Activated CD4-positive, alpha-beta T cell treated with anti-CD3 and anti-CD28 coated beads, Interleukin-2, Interleukin-4, amounts not matched to agents 100 ng/mL and 50 ng/mL, durations not matched to agents 16 hours and 8 hours (primary cell): Measurements from ENCODE around the gene EBPL.

Source experiments
- DNase-seq: peaks from one replicate; pipeline ENCODE4 v3.0.0-alpha.2; 2020; ENCODE audit warnings: low spot score

The EBPL gene

DNA sequence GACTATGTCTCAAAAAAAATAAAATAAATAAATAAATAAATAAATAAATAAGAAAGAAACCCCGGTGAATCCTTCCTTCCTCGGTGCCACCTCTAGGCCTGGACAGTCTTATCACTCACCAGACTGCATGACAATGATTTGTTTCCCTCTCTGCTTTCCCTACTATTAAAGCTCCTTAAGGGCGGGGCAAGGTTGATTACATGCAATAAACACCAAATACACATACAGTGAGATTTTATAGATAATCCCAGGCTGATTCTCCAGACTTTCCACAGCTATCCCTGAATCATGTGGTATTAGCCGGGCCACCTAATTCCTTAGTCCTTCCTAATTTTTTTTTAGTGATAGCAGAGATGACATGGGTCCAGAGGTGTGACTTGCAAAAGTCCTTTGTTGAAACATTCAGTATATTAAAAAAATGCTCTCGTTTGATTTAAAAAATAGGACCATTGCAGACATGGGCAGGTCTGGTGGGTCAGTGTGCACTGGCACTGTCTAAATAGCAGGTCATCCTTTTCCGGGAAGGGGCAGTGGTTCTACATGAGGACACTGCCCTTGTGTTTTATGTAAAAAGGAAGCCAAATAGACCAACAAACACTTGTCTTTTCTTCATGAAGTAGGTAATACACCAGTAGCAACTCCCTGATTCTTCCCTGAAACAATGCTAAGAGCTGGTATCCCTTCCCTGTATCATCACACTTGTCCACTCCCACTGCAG lies 14.5 kb downstream of the EBPL start:
- DNase-seq: no peak

DNA sequence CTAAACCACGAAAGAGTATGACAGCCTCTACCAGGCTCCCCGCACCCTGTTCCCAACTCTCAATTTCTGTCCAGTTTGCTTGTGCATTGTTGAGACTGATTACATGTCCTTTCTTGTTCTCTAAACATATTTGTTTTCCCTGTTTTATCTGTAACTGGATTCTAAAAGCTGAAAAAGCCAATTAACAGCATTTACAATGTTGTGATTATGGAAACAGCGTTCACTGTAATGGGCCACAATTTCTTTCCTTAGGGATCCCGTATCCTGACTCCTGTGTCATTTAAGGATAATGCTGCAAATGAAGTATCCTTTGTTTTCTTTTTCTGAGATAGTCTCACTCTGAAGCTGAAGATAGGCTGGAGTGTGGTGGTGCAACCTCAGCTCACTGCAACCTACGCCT lies 20.5 kb downstream of the EBPL start:
- no peak for DNase-seq

DNA sequence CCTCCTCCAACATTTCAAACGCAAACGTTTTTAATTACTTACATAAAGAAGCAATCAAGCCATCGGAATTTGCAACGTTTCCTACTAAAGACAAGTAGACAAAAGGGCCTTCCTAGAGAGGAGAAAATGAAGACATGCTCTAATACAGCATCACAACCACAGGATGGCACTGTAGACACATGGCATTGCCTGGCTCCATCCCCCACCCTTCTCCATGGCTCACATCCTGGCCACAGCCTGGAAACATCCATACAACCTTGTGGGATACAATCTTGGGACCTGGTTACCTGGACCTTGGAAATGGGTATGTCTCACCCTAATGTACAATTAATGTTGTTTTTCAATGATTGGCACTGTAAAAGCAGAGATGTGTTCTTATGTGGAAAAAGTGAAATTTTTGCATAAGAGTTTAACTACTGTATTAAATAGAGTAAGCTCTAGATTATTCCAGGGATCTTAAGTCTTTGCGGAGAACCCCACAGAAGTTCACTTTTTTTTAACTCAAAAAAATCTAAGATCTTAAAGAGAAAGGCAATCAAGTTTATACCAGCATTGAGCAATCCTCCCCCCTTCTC lies 21.5 kb downstream of the EBPL start:
- peak; percentile 30 for DNase-seq

DNA sequence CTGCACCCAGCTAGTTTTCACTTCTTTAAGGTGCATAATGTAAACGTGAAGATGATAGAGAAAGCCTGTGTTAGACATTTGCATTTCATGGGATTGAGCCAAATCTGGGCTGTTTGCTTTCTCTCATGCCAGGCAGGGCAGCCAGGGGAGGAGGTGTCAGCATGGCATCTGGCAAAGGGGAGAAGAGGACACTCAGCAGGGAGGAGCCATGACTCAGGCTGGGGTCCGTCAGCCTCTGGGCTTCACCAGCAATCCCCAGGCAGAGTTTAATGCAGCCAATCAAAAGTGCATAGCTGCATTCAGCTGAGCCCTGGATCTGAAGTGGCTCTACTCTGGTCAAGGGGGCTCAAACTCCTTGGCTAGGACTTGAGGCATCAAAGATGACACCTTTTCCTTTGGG lies 23.5 kb downstream of the EBPL start:
- DNase-seq: no peak

DNA sequence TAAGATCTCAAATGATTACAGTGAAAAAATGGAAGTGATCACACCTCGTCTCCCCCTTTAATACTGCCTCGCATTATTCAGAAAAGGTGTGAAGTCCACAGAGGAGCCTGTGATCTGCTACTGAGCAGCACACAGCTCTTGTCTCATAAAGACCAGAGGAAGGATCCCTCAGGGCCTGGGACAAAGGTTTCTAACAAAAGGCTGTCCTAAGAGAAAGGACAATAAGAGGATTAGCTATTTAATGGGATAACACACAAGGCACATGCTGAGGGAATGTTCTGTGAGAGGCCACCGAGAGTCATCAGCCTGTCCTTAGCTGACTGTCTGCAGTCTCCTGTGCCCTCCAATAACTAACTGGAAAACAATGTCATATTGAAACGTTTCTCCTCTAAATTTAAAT lies 26.7 kb downstream of the EBPL start:
- DNase-seq: no peak

DNA sequence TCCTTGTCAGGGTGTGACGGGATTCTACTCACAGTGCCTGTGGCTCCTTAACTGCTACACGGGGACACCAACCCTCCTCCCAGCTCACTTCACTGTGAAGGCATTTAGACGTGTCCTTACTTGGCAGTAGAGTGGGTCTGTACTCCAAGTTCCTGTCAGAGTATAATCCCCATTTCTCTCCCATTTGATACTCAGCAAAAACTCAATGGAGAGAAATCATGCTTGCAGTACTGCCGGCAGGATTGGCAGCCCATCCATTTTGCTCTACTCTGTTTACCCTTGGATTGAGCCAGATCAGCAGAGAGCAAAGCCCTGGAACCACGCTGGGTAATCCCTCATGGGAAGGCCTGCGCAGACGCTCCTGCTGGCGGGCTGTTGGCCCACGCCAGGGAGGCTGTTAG lies 34.0 kb downstream of the EBPL start:
- DNase-seq: no peak

DNA sequence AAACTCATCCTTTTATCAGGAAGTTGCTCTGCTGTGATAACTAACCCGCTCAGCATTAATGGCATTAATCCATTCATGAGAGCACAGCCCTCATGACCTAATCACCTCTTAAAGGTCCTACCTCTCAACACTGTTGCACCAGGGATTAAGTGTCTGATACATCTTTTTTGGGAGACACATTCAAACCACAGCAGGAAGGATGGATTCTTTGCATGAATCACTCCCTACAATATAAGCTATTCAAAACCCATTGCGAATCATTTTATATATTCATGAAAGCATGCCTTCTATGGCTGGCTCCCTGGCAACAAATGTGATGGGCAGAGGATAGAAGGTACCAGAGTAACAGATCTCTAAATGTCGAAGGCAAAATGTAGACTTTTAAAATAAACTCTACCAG lies 35.4 kb downstream of the EBPL start:
- DNase-seq: no peak

DNA sequence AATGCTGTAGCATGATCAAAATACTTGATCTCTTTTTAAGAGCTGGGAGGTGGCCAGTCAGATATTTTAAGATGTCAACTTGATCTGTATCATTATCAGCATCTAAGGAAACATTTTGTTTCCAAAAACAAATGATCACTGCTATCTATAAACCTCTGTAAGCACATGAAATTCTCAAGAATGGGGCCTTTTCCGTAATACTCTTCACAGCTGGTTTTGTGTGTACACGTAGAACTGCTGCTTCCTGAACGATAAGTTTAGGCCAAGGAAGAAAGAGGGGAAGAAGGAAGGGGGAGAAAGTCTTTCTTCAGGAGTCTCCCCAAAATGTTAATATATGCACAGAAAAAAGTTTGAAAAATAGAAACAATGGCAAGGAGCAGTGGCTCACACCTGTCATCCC lies 37.3 kb downstream of the EBPL start:
- DNase-seq: no peak

DNA sequence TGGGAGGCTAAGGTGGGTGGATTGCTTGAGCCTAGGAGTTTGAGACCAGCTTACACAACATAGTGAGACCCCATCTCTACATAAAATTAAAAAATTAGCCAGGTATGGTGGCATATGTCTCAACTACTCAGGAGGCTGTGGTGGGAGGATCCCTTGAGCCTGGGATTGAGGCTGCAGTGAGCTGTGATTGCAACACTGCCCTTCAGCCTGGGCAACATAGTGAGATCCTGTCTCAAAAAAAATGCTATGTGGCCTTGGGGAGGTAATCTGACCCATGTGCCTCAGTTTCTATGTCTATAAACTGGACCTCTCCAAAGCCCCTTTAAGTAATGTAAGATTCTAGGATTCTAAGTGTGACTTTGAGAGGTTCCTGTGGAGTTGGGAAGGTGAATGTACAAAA lies 37.8 kb downstream of the EBPL start:
- DNase-seq: no peak

DNA sequence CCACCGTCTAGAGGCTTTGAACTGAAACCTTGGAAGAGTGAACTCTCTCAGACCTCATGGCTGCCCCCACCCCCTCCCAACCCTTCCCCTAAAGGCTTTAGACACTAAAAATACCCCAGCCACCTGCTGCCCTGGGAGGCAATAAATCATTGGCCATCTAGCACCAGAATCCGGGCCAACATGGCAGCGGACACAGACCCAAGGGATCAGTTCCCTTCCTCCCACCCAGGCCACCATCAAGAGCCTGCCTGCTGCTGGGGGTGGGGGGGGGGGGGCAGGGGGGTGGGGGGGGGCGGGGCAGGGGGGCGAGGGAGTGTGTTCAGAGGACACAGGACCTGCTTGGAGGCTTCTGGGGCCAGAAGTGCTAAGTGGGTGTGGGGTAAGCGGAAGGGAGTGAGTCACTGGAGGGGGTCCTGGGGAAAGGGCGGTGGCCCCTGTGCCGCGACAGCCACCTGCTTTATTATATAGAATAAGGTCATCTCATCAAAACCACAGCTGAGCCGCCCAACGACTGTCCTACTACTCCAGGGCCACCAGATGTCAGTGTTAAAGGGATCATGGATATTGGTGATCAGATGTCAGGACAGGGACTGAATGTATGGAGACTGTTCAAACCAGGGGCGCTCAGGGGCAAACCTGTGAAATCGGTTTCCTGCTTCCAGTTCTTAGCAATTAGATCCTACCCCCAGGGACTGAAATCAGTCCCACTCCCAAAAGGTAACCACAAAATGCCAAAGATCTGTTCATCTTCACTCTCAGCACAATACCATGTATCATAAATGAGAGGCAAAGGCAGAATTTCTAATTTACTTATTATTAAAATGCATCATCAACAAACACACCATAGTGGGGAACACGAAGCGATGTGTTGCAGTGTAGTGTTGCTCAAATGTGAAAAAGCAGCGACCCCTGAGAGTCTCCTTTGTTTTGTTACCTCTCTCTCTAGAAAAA lies 38.7 kb downstream of the EBPL start:
- peak; percentile 22 for DNase-seq

DNA sequence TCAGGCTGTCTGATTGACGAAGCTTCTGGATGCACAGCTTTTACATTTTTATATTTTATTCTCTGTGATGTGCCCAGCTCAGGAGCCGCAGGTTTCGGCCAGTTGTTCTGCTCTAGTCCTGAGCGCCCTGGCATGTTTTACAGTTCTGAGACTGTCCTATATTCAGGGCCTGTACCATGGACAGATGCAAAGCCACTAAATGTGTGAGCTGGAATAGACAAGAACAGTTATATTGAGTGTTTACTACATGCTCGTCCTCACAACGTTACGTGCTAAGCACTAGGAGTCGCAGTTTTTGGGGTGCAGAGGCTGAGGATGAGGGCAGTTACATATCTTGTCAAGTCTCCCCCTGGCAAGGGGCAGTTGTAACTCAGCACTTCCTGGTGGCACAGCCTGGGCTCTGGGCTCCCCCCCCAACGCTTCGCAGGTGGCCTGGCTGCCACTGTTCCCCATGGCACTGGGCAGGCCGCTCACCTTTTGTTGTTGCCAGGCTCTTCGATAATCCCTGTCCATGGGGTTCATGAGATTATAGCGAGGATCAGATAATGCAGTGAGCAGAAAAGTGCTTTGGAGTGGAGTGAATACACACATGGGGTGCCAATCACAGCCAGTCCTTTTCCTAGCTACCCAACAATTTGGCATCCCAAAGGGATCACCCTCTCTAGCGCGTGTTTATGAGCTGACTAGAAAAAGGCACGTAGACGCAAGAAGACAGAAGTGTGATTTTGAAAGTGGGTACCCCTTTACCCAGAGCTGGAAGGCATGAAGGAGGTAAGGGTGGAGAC lies 39.5 kb downstream of the EBPL start:
- no peak for DNase-seq

DNA sequence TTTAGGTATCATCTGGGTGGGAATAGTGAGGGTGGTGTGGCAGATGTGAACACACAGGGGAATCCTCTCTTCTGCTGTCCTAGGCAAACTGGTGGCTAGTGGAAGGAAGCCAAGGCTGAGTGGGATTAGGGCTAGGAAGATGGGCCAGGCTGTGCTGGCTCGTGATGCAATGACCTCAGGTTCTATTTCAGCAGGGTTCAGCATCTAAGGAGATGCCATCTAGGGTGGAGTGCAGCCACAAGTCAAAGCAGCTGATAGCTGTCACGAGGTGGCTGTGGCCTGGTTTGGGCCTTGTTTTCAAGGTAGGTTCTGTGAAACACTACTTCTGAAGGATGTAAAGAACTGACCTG lies 41.3 kb downstream of the EBPL start:
- DNase-seq: no peak

DNA sequence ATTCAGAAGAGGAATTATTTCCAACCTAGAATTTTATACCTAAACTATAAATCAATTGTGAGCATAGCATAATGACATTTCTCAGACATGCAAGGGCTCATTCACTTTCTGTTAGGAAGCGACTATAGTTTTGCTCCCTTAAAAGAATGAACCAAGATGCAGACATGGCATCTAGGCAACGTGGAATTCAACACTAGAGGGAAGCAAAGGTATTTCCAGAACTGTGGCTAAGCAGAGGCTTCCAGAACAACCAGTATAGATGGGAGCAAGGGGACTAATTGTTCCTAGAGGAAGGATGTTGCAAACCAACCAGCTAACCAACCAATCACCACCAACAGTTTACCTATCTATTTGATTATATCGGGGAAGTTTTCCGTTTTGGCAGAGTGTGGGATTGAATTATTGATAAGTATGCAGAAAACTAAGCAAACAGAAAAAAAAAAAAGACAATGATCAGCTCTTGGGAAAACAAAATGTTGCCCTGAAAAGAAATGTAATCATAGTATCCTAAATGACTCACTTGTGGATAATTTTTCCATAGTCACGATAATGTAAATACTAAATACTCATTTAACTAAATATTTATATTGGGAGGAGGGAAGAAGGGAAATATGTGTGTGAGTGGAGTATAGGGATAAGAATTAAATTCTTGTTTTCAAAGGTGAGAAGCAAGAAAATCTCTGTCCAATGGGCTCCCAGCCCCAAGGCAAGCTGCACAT lies 41.9 kb downstream of the EBPL start:
- no peak for DNase-seq

DNA sequence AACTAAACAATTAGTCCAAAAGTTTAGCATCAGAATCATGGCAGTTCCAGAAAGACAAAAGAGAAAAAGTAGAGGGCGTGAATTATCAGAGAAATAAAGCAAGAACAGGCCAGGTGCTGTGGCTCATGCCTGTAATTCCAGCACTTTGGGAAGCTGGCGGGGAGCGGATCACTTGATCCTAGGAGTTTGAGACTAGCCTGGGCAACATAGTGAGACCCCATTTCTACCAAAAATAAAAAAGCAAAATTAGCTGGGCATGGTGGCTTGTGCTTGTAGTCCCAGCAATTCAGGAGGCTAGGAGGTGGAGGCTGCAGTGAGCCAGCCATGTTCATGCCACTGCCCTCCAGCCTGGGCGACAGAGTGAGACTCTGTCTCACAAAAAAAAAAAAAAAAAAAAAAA lies 44.6 kb downstream of the EBPL start:
- no peak for DNase-seq

DNA sequence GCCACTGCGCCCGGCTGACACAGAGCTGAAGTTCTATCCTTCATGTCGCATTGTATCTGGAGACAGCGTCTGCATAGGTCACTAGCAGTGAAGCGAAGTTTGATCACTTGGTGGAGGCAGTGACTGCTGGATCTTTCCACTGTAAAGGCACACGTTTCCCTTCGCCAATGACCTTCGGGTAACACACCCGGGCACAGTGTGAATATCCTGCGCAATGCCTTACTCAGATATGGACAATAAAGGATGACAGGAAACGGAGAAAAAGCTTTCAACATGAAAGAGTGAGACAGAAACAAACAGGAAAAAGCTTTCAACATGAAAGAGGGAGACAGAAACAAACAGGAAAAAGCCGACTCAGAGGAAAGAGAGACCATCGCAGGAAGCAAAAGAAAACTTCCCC lies 45.8 kb downstream of the EBPL start:
- no peak for DNase-seq

DNA sequence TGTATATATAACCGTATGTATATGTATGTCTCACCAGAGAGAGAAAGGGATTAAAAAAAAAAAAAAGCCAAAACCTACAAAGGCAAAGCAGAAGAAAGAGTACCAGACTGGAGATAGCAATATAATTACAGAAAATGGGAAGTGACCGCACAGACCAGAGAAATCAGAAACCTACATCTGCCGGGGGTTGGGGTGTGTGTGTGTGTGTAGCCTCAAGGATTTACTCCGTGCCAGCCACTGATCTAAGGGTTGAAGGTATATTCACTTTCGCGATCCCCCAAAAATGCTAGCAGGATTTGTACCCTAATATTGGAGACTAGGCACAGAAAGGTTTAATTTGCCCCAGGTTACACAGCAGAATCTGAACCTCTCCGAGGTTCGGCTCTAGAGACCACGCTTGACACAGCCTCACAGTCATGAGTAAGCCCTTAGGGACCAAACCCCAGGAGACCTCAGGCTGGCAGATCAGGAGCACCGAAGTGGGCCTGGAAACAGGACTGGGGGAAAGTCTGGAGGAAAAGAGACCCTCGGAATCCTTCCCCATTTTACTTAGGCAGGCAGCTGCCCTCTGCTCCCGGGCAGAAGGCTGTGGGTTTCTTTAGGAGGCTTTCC lies 48.1 kb downstream of the EBPL start:
- no peak for DNase-seq

DNA sequence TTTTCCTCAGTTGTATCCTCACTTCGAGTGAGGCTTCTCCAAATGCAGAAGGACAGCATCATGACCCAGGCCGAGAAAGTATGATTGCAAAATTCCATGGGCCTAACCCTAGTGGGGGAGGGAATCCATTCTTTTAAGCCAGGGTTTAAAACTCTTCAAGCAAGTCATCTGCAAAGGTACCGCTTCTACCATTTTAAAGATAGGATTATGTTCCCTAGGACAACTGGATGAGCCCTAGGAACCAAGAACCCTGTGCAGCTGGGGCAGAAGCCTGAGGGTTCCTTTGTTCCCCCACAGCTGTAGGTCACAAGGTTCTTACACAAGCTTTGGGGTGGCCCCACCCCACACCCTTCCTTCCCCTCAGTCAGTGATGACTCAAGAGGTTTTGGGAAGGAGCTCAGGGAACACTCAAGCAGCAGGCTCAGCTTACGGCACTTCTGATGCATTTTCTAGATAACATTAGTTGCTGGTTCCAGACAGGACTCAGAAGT lies 49.4 kb downstream of the EBPL start:
- no peak for DNase-seq

DNA sequence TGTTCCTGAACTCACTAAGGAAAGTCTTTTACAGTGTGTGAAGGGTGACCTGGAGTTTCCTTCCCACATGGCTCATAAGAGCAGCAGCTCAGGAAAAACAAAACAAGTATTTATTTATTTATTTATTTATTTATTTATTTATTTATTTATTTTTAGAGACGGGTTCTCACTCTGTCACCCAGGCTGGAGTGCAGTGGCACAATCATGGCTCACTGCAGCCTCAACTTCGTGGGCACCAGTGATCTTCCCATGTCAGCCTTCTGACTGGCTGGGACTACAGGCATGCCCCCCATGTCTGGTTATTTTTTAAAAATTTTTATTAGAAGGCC lies 52.6 kb downstream of the EBPL start:
- no peak for DNase-seq

DNA sequence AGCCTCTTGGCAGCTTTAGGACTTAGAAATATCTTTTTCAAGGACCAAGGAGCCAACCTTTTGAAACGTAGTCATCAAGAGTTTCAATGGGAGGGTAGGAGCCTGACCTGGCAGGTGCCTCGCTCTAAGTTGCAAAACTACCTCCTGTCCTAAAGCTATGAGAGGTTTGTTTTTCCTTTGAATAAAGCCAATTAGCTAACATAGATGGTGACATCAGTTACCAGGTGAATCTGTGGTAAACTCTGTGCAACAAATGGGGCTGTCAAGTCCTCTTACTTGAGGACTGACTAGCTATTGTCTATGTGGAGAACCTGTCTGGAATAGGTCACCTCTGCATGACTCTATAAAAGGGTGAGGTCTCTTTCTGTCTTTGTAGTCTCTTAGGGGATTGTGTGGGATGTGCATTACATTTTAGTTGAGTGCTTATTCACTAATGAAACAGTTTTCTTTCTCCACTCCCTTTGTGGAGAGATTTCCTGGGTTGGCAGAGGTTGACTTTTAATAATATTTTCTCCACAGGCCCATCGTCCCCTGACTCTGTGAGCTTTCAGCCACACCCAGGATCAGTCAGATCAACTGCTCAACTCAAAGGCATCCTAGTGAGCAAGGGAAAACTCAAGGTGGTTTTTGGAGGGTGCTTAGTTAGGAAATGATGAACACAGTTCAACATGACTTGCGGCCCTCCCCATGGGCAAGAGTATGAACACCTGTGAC lies 53.1 kb downstream of the EBPL start:
- no peak for DNase-seq

DNA sequence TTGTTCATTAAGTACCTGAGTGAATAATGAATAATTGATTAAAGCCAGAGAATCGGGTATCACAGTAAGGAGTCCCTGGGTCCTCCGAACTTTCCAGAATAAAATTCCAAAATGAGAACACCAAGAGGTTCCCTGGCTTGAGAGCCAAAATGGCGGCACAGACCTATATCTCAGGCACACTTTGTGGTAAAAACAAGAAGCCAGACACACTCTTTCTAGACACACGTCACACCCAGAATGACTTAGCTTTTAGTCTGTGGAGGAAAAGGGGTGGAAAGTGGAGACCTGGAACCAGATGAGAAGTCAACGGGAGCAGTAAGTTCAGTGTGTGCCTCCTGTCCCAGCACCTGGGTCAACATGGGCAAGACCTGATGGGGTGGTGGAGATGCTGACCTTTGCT lies 54.6 kb downstream of the EBPL start:
- no peak for DNase-seq
